ENCODE measurements around the gene SIK2.

DNA sequence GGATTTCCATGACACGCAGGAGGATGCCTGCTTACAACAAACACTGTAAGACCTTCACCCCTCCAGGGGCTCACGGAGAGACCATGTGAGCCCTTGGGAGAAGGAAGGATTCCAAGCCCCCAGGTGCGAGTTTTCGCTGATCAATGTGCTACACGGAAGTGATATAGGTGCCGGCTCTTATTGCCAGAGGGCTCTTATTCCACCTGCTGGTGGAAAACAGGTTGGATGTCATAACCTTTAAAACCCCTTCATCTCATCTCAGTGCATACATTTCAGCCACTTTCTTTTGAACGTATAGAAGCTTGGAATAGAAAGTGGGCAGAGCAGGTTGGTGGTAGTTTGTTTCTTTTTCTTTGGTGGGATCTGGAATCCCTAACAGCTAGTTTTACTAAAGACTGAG lies 35.9 kb upstream of the SIK2 start:
- TF ChIP-seq, protein P1, sequence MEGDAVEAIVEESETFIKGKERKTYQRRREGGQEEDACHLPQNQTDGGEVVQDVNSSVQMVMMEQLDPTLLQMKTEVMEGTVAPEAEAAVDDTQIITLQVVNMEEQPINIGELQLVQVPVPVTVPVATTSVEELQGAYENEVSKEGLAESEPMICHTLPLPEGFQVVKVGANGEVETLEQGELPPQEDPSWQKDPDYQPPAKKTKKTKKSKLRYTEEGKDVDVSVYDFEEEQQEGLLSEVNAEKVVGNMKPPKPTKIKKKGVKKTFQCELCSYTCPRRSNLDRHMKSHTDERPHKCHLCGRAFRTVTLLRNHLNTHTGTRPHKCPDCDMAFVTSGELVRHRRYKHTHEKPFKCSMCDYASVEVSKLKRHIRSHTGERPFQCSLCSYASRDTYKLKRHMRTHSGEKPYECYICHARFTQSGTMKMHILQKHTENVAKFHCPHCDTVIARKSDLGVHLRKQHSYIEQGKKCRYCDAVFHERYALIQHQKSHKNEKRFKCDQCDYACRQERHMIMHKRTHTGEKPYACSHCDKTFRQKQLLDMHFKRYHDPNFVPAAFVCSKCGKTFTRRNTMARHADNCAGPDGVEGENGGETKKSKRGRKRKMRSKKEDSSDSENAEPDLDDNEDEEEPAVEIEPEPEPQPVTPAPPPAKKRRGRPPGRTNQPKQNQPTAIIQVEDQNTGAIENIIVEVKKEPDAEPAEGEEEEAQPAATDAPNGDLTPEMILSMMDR (IDR thresholded peaks at IDR 0.05) = no peak
- TF ChIP-seq POLR2A (IDR thresholded peaks at IDR 0.05) = no peak
